Mucosa of rectum (tissue), 2 donors: ENCODE measurements around the gene CALY.
A peak's percentile ranks its signal among the peaks of the same experiment; 100 is the strongest.

Experiments
- H3K27ac ChIP-seq, 2 donors: one replicate each; pipeline ENCODE4 v1.7.0; 2013; ENCODE audit warnings: inconsistent platforms in 2 of 2, low read depth in 2 of 2, low read length in 2 of 2
- H3K27me3 ChIP-seq, 2 donors: one replicate each; pipeline ENCODE4 v1.7.0; 2013; ENCODE audit warnings: low read length in 2 of 2; ENCODE audit not compliant: control insufficient read depth in 2 of 2, insufficient read depth in 2 of 2
- H3K36me3 ChIP-seq, 2 donors: one replicate each; pipeline ENCODE4 v1.7.0; 2013; ENCODE audit warnings: low read length in 2 of 2; ENCODE audit not compliant: control insufficient read depth in 2 of 2, insufficient read depth in 2 of 2
- H3K4me1 ChIP-seq, 2 donors: one replicate each; pipeline ENCODE4 v1.7.0; 2013; ENCODE audit warnings: low read length in 2 of 2, mild to moderate bottlenecking in 1 of 2; ENCODE audit not compliant: control insufficient read depth in 2 of 2, insufficient read depth in 2 of 2
- H3K4me3 ChIP-seq, 2 donors: one replicate each; pipeline ENCODE4 v1.7.0; 2013; ENCODE audit warnings: low read length in 2 of 2
- H3K9ac ChIP-seq, 2 donors: one replicate each; pipeline ENCODE4 v1.7.0; 2013; ENCODE audit warnings: low read length in 2 of 2, low read depth in 1 of 2, mild to moderate bottlenecking in 1 of 2
- H3K9me3 ChIP-seq, 2 donors: one replicate each; pipeline ENCODE4 v1.7.0; 2013; ENCODE audit warnings: low read length in 2 of 2; ENCODE audit not compliant: control insufficient read depth in 2 of 2
- donor health status: healthy.
- donor health status: Normal muscosa, but diverticular disease.

Gene CALY

DNA sequence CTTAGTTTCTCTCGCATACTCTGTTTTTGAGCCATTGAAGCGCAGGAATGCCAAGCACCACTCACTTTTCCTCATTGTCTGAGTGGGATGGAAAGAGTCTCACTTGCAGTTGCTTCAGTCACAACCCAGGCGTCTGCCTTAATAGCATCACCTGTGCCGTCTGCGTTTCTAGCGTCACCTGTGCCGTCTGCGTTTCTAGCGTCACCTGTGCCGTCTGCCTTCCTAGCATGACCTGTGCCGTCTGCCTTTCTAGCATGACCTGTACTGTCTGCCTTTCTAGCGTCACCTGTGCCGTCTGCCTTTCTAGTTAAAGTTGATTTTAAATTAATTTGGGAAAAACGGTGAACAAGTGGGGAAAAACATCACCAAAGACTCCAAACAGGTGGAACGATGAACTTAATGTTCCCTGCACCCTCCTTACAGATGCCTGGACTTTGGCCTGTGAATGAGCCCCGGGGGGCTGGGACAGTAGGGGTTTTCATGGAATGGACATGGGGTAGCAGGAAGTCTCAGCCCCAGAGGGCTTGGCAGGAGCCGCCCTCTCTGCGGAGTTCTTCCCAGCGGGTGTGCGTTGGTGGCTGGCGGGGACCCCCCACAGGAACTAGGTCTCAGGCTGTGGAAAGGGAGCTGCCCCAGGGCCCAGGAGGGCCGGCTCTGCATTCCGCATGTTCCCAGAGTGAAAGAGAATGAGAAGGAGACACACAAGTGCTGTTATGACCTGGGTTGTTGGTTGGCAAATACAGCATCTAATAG is 24.5 kb downstream of the CALY start:
- no peaks in the 10 kb centered on the region for H3K9me3 ChIP-seq
- H3K27ac ChIP-seq, result no peak overlapping the region
- no peak overlapping the region for H3K9ac ChIP-seq
- peaks cover 13 to 16% of the 10 kb centered on the region in 2 donors for H3K36me3 ChIP-seq
- H3K4me1 ChIP-seq, result peaks cover 14 to 21% of the 10 kb centered on the region in 2 donors
- no peaks in the 10 kb centered on the region for H3K27me3 ChIP-seq
- H3K4me3 ChIP-seq, result no peak overlapping the region

DNA sequence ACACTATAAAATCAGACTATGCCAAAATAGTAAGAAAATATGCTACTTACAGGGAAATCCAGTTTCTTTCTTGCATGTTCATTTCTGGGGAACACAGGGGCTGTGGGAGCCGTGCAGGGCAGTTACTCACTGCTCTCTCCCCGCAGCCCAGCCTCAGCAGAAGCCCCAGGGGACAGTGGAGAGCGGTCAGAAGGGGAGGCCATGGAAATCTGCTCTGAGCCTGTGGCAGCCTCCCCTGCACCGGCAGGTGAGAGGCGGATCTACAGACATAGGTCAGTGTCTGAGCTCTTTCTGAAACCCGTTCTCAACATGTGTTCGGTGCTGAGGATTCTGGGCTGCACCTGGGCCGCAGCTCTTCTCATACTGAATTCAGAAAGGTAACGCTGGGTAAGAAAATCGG is 25.1 kb downstream of the CALY start:
- Histone ChIP-seq H3K9me3 (no peaks in the 10 kb centered on the region), H3K27ac (no peak overlapping the region), H3K27me3 (no peaks in the 10 kb centered on the region), H3K36me3 (peaks cover 13 to 16% of the 10 kb centered on the region in 2 donors), H3K4me3 (no peak overlapping the region), H3K9ac (no peak overlapping the region), H3K4me1 (peaks cover 20 to 26% of the 10 kb centered on the region in 2 donors)

DNA sequence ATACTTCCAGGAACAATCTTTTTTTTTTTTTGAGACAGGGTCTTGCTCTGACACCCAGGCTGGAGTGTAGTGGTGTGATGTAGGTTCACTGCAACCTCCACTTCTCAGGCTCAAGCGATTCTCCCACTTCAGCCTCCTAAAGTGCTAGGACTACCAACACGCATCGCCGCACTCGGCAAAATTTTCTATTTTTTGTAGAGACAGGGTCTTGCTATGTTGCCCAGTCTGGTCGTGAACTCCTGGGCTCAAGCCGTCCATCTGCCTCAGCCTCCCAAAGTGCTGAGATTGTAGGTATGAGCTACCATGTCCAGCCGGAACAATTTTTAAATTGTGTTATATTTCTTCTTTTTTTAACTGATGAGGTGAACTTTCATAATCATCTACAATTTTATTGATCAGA is 25.9 kb downstream of the CALY start:
- no peak overlapping the region for H3K4me3 ChIP-seq
- peaks cover 20 to 26% of the 10 kb centered on the region in 2 donors for H3K4me1 ChIP-seq
- no peaks in the 10 kb centered on the region for H3K27me3 ChIP-seq
- no peaks in the 10 kb centered on the region for H3K9me3 ChIP-seq
- H3K27ac ChIP-seq, result no peak overlapping the region
- peaks cover 13 to 16% of the 10 kb centered on the region in 2 donors for H3K36me3 ChIP-seq
- H3K9ac ChIP-seq, result no peak overlapping the region

DNA sequence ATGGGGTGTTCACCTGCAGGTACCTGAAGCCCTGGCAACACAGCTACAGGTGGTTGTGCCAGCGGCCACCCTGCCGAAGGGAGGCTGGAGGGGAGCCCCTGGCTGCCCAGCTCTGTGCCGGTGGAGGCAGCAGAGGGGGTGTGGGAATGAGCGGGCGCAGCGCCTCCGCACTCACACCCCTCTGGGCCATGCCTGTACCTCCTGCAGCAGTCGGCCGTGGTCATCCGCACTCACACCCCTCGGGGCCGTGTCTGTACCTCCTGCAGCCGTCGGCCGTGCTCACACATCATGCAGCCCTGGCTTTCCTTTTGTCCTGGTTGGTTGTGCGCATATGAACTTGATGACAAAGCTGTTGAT is 26.3 kb downstream of the CALY start:
- peaks cover 20 to 26% of the 10 kb centered on the region in 2 donors for H3K4me1 ChIP-seq
- peaks cover 14 to 16% of the 10 kb centered on the region in 2 donors for H3K36me3 ChIP-seq
- H3K9me3 ChIP-seq, result no peaks in the 10 kb centered on the region
- no peaks in the 10 kb centered on the region for H3K27me3 ChIP-seq
- H3K27ac ChIP-seq, result no peak overlapping the region
- H3K4me3 ChIP-seq, result peak overlapping the region in 1 of 2 donors; percentile 53
- H3K9ac ChIP-seq, result no peak overlapping the region

DNA sequence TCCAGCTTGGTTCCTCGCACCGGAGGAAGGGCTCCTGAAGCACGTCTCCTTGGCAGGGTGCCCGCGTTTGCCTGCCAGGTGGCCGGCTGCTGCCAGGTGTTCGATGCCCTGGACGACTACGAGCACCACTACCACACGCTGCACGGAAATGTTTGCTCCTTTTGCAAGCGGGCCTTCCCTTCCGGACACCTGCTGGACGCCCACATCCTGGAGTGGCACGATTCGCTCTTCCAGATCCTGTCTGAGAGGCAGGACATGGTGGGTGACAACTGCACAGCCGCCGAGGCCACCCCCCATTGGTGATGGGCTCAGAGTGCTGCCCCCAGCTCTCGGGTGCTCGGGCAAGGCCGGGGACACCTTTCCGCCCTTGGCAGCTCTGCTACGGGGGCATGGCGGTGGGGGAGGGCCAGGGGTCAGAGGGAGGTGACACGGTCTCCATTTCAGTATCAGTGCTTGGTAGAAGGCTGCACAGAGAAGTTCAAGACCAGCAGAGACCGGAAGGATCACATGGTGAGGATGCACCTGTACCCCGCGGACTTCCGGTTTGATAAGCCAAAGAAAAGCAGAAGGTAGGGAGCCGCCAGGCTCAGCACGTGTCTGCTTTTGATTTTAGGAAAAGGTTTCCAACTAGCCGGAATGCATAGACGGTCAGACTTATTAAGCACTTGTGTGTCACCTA is 26.8 kb downstream of the CALY start:
- Histone ChIP-seq H3K27ac (peak overlapping the region; percentile 87 to 96), H3K9ac (peak overlapping the region; percentile 41 to 54)

DNA sequence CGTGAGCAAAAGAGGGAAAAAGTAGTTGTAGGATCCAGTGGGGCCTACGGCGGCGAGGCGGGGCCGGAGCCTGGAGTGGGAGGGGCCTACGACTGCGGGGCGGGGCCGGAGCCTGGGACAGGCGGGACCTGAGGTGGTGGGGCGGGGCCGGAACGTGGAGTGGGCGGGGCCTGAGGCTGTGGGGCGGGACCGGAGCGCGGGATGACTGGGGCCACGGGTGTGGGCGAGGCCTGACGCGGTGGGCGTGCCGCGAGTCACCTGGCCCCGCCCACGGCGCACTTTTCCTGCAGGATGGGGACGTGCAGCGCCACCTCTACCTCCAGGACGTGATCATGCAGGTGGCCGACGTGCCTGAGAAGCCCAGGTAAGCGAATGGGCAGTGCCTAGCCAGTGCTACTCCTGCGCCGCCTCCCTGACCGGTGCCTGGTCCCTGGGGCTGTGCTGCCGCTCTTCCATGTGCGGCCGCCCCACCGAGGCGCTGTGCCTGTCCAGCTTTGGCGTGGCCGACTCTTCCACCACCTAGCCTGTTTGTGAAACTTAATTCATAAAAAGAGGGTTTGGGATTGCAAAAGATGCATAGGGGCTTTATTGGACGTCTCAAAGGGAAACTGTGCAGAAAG is 27.5 kb downstream of the CALY start:
- no peaks in the 10 kb centered on the region for H3K9me3 ChIP-seq
- H3K4me1 ChIP-seq, result peaks cover 20 to 27% of the 10 kb centered on the region in 2 donors
- no peaks in the 10 kb centered on the region for H3K27me3 ChIP-seq
- peak overlapping the region; percentile 86 to 90 for H3K9ac ChIP-seq
- H3K36me3 ChIP-seq, result peaks cover 14 to 16% of the 10 kb centered on the region in 2 donors
- H3K4me3 ChIP-seq, result peak overlapping the region; percentile 83 to 88
- peak overlapping the region; percentile 96 to 97 for H3K27ac ChIP-seq

More for the DNA sequence above, 26.8 kb downstream of the CALY start:
- peak overlapping the region; percentile 53 to 88 for H3K4me3 ChIP-seq
- H3K27me3 ChIP-seq, result no peaks in the 10 kb centered on the region
- peaks cover 20 to 27% of the 10 kb centered on the region in 2 donors for H3K4me1 ChIP-seq
- no peaks in the 10 kb centered on the region for H3K9me3 ChIP-seq
- H3K36me3 ChIP-seq, result peaks cover 14 to 16% of the 10 kb centered on the region in 2 donors

DNA sequence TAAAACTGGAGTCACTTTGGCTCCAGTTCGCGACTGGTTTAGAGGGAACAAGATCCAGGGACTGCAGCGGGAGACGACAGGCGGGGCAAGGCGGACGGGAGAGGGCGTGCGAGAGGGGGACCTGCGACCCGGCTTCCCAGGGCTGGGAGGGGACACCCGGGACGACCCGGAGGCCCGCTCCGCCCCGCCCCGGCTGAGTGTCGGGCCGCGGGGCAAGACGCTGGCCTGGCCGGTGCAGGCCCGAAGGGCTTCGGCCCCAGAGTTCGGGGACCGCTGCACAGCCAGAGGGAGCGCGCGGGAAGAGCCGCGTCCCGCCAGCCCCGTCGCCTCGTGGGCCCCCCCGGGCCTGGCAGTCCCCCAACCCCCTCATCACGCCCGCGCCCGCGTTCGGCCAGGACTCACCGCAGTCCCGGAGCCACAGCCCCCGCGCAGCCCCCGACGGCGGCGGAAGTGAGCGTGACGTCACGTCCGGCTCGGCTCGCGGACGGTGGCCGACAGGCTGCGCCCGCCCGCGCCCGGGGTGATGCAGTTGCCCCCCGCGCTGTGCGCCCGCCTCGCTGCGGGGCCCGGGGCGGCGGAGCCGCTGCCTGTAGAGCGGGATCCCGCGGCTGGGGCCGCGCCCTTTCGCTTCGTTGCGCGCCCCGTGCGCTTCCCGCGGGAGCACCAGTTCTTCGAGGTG is 28.1 kb downstream of the CALY start, which contains the start of the genes TUBGCP2 and ZNF511:
TUBGCP2 (minus strand) TSS at position 452 of the 679 bp plus-strand sequence. CDS start 5,931 bp downstream, outside the sequence.
ZNF511 (plus strand) TSS at position 494 of the 679 bp plus-strand sequence; CDS start at position 524, 30 bp downstream.
- H3K9me3 ChIP-seq, result no peaks in the 10 kb centered on the region
- H3K27ac ChIP-seq, result peak within 1 kb of the TSS; percentile 96 to 97
- peak within 1 kb of the TSS; percentile 86 to 90 for H3K9ac ChIP-seq
- H3K27me3 ChIP-seq, result no peaks in the 10 kb centered on the region
- peak within 1 kb of the TSS; percentile 83 to 88 for H3K4me3 ChIP-seq
- H3K4me1 ChIP-seq, result peaks cover 20 to 27% of the 10 kb centered on the region in 2 donors
- H3K36me3 ChIP-seq, result peaks cover 14 to 16% of the 10 kb centered on the region in 2 donors

DNA sequence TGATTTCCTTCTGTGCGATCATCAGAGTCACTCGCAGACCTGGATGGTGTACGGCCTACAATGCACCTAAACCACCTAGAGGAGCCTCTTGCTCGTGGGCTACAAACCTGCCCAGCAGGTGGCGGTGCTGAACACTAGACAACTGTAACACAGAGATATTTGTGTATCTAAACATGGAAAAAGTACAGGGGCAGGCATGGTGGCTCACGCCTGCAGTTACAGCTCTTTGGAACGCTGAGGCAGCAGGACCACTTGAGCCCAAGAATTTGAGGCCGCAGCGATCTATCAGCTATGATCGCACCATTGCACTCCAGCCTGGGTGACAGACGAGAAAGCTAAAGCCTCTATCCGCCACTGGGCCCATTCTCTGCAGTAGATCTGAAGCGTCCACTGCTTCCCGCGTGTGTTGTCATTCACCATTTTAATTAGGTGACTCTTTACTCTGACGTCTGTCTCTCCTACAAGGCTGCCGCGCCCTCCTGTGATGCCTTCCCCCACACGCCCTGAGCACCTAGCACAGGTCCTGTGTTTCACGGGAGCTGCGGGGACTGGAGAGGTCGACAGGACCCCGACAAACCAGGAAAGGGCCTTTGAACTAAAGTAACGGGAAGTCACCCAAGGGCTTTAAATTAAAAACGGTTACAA is 28.8 kb downstream of the CALY start:
- Histone ChIP-seq H3K9ac (peak overlapping the region; percentile 86 to 90), H3K27ac (peak overlapping the region; percentile 96 to 97), H3K4me1 (peaks cover 20 to 27% of the 10 kb centered on the region in 2 donors), H3K9me3 (no peaks in the 10 kb centered on the region), H3K4me3 (peak overlapping the region; percentile 83 to 88), H3K36me3 (peaks cover 14% of the 10 kb centered on the region in 2 donors), H3K27me3 (no peaks in the 10 kb centered on the region)

DNA sequence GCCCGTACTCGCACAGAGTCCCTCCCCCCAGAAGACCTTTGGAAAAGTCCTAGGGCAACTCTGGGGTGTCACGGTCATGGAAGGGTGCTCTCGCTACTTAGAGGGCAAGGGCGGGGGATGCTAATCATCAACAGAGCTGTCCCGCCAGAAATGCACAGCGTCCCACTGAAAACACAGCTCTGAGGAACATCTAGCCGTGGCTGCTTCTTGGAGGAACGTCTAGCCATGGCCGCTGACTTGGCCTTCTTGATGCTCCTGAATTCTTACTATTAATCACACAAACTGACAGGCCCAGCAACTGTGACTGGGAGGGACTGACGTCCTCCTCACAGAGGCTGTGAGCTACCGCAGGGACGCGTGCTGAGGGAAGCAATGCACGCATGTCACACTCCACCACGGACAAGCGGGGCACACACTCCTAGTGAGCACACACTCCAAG is 29.7 kb downstream of the CALY start:
- no peaks in the 10 kb centered on the region for H3K9me3 ChIP-seq
- H3K4me1 ChIP-seq, result peaks cover 20 to 27% of the 10 kb centered on the region in 2 donors
- no peaks in the 10 kb centered on the region for H3K27me3 ChIP-seq
- no peak overlapping the region for H3K9ac ChIP-seq
- H3K4me3 ChIP-seq, result peak overlapping the region in 1 of 2 donors; percentile 83
- peaks cover 12 to 19% of the 10 kb centered on the region in 2 donors for H3K36me3 ChIP-seq
- no peak overlapping the region for H3K27ac ChIP-seq
